Stimulated activated CD4-positive, alpha-beta T cell treated with anti-CD3 and anti-CD28 coated beads, Interleukin-2, amount 100 ng/mL, for 48 hours (primary cell): ENCODE data around the gene PITRM1.
"Not testable (repeated sequence)": the region's sequence is repeated elsewhere in the genome, so short reads cannot be mapped to it uniquely, and the experiment has no call there.

Source experiments
- DNase-seq, 2 donors: peaks; one replicate each; pipeline ENCODE4 v3.0.0-alpha.2; 2020

The PITRM1 gene

GRCh38 chr10:3118641-3119091, 53.9 kb downstream of the PITRM1 start:
- no peak for DNase-seq

GRCh38 chr10:3117486-3117885, 55.1 kb downstream of the PITRM1 start:
- DNase-seq: no peak

GRCh38 chr10:3116508-3117100, 56.0 kb downstream of the PITRM1 start:
- DNase-seq: no peak

- no peak for DNase-seq
Observed at GRCh38 chr10:3115685-3116084, 56.9 kb downstream of the PITRM1 start.

- DNase-seq: no peak
Observed at GRCh38 chr10:3113343-3113720, 59.2 kb downstream of the PITRM1 start.

- DNase-seq: no peak
Observed at GRCh38 chr10:3111621-3112163, 60.9 kb downstream of the PITRM1 start.

GRCh38 chr10:3110782-3111620, 61.6 kb downstream of the PITRM1 start:
- DNase-seq: no peak

GRCh38 chr10:3109633-3110032, 62.9 kb downstream of the PITRM1 start:
- no peak for DNase-seq

GRCh38 chr10:3109196-3109595, 63.4 kb downstream of the PITRM1 start:
- no peak for DNase-seq

- DNase-seq: no peak
Observed at GRCh38 chr10:3108575-3109105, 63.9 kb downstream of the PITRM1 start.

GRCh38 chr10:3108033-3108432, 64.5 kb downstream of the PITRM1 start:
- no peak for DNase-seq

- DNase-seq: no peak
Observed at GRCh38 chr10:3107426-3107961, 65.1 kb downstream of the PITRM1 start.

- DNase-seq: no peak
Observed at GRCh38 chr10:3106928-3107425, 65.6 kb downstream of the PITRM1 start.

GRCh38 chr10:3106328-3106727, 66.3 kb downstream of the PITRM1 start:
- not testable (repeated sequence) for DNase-seq

- DNase-seq: no peak
Observed at GRCh38 chr10:3105905-3106304, 66.7 kb downstream of the PITRM1 start.

GRCh38 chr10:3105166-3105565, 67.4 kb downstream of the PITRM1 start:
- no peak for DNase-seq

GRCh38 chr10:3104251-3104918, 68.2 kb downstream of the PITRM1 start:
- no peak for DNase-seq

- DNase-seq: no peak
Observed at GRCh38 chr10:3103646-3104045, 68.9 kb downstream of the PITRM1 start.

GRCh38 chr10:3102720-3103427, 69.7 kb downstream of the PITRM1 start:
- DNase-seq: no peak

- no peak for DNase-seq
Observed at GRCh38 chr10:3100856-3101640, 71.5 kb downstream of the PITRM1 start.

- DNase-seq: no peak
Observed at GRCh38 chr10:3100093-3100792, 72.3 kb downstream of the PITRM1 start.
